ENCODE results near the gene BCL2L1.
"Not testable (repeated sequence)": the region's sequence is repeated elsewhere in the genome, so short reads cannot be mapped to it uniquely, and the experiment has no call there.

BCL2L1 gene

DNA sequence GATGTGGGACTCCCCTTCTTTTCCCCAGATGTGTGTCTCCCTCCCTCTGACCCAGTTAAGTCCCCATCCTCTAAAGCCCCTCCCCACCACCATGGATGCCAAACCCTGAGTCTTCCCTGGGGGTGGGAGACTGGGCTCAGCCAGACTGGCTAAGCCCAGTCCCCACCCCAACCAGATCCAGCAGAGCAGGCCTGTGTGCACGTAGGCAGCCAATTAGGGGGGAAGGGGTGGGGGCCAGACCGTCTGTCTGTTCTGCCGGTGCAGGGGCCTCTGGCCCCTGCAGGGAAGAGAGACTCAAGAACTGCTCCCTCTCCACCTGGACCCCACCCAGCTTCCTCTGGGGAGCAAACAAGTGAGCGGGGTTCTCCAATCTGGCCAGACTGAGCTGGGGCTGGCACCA lies 84.4 kb downstream of the BCL2L1 start:
- DNase-seq (ENCODE audit: extremely low spot score), result no peak
- TF ChIP-seq, protein P1, sequence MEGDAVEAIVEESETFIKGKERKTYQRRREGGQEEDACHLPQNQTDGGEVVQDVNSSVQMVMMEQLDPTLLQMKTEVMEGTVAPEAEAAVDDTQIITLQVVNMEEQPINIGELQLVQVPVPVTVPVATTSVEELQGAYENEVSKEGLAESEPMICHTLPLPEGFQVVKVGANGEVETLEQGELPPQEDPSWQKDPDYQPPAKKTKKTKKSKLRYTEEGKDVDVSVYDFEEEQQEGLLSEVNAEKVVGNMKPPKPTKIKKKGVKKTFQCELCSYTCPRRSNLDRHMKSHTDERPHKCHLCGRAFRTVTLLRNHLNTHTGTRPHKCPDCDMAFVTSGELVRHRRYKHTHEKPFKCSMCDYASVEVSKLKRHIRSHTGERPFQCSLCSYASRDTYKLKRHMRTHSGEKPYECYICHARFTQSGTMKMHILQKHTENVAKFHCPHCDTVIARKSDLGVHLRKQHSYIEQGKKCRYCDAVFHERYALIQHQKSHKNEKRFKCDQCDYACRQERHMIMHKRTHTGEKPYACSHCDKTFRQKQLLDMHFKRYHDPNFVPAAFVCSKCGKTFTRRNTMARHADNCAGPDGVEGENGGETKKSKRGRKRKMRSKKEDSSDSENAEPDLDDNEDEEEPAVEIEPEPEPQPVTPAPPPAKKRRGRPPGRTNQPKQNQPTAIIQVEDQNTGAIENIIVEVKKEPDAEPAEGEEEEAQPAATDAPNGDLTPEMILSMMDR (IDR thresholded peaks at IDR 0.05; ENCODE audit: control extremely low read depth, extremely low read depth, low read depth, missing control alignments), result no peak
- CTCF ChIA-PET, result interaction anchor here (1.5 to 5.1 kb wide), 3 partner anchors 23 to 85 kb away, joined by 4 to 45 read pairs (median 37); partner anchors contain the start of gene BCL2L1
- POLR2A ChIA-PET, result no interaction called here

DNA sequence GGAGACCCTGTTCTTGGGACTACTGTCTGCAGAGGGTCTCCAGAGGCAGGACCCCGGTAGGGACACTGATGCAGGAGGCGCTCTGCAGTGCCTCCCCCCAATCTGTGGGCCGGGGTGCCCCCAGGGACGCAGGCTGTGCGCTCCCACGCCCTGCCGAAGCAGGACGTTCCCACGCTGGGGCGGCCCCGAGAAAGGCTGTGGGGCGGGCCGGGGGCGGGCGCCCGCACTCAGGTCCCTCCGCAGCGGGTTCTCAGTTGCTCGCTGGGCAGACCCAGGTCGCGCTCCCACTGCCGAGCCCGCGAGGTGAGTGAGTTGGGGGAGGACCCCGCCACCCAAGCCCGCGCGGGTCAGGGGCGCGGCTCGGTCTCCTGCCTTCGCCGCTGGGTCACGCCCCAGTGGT lies 85.0 kb downstream of the BCL2L1 start, which contains the start of gene COX4I2:
COX4I2 (plus strand) TSS at position 253 of the 400 bp plus-strand sequence. CDS start 1,106 bp downstream, outside the sequence.
- POLR2A ChIA-PET, result no interaction called here
- no peak for DNase-seq (ENCODE audit: extremely low spot score)
- CTCF ChIA-PET, result interaction anchor here (1.5 to 7.3 kb wide), 2 partner anchors 25 to 86 kb away, joined by 4 to 114 read pairs; partner anchors contain the start of gene BCL2L1
- TF ChIP-seq, protein P1 (IDR thresholded peaks at IDR 0.05; ENCODE audit: control extremely low read depth, extremely low read depth, low read depth, missing control alignments), result no peak

DNA sequence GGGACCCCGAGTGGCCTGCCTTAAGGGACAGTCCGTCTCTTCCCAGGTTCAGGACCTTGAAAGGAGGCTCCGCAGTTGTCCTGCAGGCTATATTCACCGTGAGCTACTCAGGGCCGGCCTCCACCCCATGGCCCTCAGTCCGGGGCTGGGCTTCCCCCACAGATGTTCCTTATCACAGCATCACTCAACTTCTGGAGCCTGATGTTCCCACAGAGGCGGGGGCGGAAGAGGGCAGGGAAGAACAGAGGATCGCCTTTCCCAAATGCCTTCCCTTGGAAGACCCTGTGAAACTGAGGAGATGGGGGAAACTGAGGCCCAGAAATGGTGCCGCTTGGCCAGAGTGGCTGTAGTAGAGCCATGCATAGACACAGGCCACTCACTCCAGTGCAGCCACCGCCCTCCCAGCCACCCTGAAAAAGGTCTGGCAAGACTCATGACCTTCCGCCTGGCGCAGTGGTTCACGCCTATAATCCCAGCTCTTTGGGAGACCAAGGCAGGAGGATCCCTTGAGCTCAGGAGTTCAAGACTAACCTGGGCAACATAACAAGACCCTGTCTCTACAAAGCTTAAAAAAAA lies 89.2 kb downstream of the BCL2L1 start:
- POLR2A ChIA-PET, result no interaction called here
- CTCF ChIA-PET, result interaction anchor here (0.7 to 7.3 kb wide), 38 partner anchors 10 to 218 kb away, joined by 3 to 114 read pairs (median 5); partner anchors contain the start of genes BCL2L1 and ID1
- no peak for DNase-seq (ENCODE audit: extremely low spot score)
- TF ChIP-seq, protein P1 (IDR thresholded peaks at IDR 0.05; ENCODE audit: control extremely low read depth, extremely low read depth, low read depth, missing control alignments), result no peak

DNA sequence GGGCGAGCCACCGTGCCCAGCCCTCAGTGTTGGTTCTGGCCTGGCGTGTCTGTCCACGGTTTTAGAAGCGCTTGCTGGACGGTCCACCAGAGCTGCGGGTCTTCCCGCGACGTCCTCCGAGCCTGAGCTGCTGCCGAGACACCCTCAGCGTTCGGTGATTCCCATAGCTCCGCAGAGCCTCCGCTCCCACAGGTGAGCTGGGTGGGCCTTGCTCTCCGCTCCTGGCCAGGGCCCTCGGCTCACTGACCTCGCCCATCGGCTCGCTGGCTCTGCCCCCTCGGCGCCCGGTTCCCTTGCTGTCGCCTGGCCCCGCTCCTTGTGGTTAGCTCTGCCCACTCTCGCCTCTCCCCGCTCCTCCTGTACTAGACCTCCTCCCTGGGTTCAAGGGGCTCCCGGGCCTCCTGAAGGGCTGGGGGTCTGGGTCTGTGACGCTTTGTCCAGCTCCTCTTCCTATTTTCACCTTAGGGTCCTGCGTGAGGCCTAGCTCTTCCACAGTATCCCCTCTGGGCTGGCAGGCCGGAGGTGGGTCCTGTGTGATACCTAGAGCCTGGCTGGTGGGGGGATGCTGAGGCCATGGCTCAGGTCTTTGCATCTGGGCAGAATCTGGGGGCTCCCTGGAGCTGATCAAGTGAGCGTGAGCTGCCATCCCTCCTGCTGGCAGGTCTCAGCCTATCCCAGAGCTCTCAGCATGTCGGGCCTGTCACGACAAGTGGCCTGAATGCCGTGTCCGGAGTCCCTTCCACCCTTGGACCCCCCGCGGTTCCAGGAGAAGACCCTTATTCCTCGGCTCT lies 89.9 kb downstream of the BCL2L1 start:
- ChIA-PET CTCF (interaction anchor here (0.9 to 7.3 kb wide), 20 partner anchors 9 to 112 kb away, joined by 3 to 114 read pairs (median 12); partner anchors contain the start of genes BCL2L1 and ID1), POLR2A (no interaction called here)
- TF ChIP-seq, protein P1 (IDR thresholded peaks at IDR 0.05; ENCODE audit: control extremely low read depth, extremely low read depth, low read depth, missing control alignments), result no peak
- no peak for DNase-seq (ENCODE audit: extremely low spot score)

DNA sequence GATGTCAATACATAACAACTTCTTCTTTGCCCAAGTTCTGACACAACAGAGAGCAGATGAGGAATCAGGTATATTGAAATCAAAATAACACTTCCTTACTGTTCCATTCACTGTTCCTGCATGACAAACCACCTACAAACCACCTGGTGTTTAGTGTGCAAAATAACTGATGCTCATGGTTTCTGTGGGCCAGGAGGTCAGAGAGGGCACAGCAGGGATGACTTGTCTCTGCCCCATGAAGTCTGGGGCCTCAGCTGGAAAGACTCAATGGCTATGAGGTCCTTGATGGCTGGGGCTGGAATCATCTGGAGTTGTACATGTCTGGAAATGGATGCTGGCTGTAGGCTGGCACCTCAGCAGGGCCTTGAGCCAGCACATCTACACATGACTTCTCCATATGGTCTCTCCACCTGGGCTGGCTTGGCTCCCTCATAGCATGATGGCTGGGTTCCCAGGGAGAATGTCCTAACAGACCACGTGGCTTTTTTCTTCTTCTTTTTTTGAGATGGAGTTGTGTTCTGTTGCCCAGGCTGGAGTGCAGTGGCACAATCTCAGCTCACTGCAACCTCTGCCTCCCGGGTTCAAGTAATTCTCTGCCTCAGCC lies 92.4 kb downstream of the BCL2L1 start:
- TF ChIP-seq, protein P1 (IDR thresholded peaks at IDR 0.05; ENCODE audit: control extremely low read depth, extremely low read depth, low read depth, missing control alignments), result no peak
- no peak for DNase-seq (ENCODE audit: extremely low spot score)
- ChIA-PET POLR2A (interaction anchor here (0.6 kb wide), 1 partner anchor 84 kb away, joined by 6 read pairs; no protein-coding TSS in a partner anchor), CTCF (interaction anchor here (1.0 to 5.6 kb wide), 5 partner anchors 18 to 94 kb away, joined by 3 to 68 read pairs (median 3); partner anchors contain the start of gene ID1)

DNA sequence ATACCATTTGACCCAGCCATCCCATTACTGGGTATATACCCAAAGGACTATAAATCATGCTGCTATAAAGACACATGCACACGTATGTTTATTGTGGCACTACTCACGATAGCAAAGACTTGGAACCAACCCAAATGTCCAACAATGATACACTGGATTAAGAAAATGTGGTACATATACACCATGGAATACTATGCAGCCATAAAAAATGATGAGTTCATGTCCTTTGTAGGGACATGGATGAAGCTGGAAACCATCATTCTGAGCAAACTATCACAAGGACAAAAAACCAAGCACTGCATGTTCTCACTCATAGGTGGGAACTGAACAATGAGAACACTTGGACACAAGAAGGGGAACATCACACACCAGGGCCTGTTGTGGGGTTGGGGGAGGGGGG lies 94.6 kb downstream of the BCL2L1 start:
- CTCF ChIA-PET, result interaction anchor here (4.1 kb wide), 1 partner anchor 15 kb away, joined by 17 read pairs; no protein-coding TSS in a partner anchor
- DNase-seq (ENCODE audit: extremely low spot score); POLR2A ChIA-PET: not testable (repeated sequence)

DNA sequence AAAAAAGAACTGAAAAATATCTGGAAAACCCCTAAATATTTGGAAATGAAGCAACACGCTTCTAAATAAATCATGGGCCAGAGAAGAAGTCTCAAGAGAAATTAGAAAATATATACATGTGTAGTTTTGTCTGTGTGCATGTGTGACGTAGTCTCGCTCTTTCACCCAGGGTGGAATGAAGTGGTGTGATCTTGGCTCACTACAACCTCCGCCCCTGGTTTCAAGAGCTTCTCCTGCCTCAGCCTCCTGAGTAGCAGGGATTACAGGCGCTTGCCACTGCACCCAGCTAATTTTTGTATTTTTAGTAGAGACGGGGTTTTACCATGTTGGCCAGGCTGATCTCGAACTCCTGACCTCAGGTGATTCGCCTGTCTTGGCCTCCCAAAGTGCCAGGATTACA lies 96.1 kb downstream of the BCL2L1 start:
- POLR2A ChIA-PET; DNase-seq (ENCODE audit: extremely low spot score): not testable (repeated sequence)
- CTCF ChIA-PET, result interaction anchor here (1.6 to 6.2 kb wide), 3 partner anchors 7 to 97 kb away, joined by 8 to 32 read pairs (median 17); no protein-coding TSS in a partner anchor

DNA sequence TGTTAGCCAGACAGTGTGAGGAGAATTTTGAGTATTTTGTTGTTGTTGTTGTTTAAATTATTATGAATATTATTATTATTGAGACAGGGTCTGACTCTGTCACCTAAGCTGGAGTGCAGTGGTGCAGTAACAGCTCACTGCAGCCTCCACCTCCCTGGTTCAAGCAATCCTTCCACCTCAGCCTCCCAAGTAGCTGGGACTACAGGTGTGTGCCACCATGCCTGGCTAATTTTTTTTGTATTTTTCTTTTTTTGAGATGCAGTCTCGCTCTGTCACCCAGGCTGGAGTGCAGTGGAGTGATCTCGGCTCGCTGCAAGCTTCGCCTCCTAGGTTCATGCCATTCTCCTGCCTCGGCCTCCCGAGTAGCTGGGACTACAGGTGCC lies 99.6 kb downstream of the BCL2L1 start:
- DNase-seq (ENCODE audit: extremely low spot score); POLR2A ChIA-PET: not testable (repeated sequence)
- CTCF ChIA-PET, result interaction anchor here (1.7 to 6.2 kb wide), 3 partner anchors 11 to 66 kb away, joined by 3 to 32 read pairs (median 8); no protein-coding TSS in a partner anchor
